MCF 10A (cell line): ENCODE data around the gene PPP2R2C. TPM values are rescaled to one million over a fixed set of nuclear protein-coding genes. Genes with fewer than 3 reads are reported as not detected.

Experiments
- BruUV-seq: library from RNA; stranded (reverse); fragments of 400-500 nt; replicated peaks from 2 replicates; lab custom pipeline; 2021; lab: Mats Ljungman, UMichigan
- CTCF ChIA-PET: fragments of 300-600 bp; sonication (Branson Sonifier 250); formaldehyde crosslinking; extraction: SDS; loops from one replicate; lab custom pipeline; 2021; ENCODE audit warnings: antibody characterized with exemption, inconsistent platforms; lab: Yijun Ruan, JAX
- POLR2A ChIA-PET: fragments of 300-600, 350-650 bp; sonication (Branson Sonifier 250); formaldehyde crosslinking; extraction: SDS; loops from one replicate; lab custom pipeline; 2020; ENCODE audit warnings: antibody characterized with exemption, inconsistent platforms; lab: Yijun Ruan, JAX
- DNase-seq: peaks from one replicate; pipeline ENCODE4 v3.0.0-alpha.2; 2018; ENCODE audit not compliant: unreplicated experiment
- H3K27ac Mint-ChIP-seq: one replicate; pipeline ENCODE4 v1.8.0; 2022; ENCODE audit warnings: mild to moderate bottlenecking, low read depth, mixed read lengths; ENCODE audit not compliant: unreplicated experiment
- H3K27me3 Mint-ChIP-seq: one replicate; pipeline ENCODE4 v1.8.0; 2022; ENCODE audit warnings: mixed read lengths; ENCODE audit not compliant: insufficient read depth, unreplicated experiment
- H3K36me3 Mint-ChIP-seq: one replicate; pipeline ENCODE4 v1.8.0; 2022; ENCODE audit warnings: mild to moderate bottlenecking, moderate library complexity, mixed read lengths; ENCODE audit not compliant: insufficient read depth, unreplicated experiment
- H3K4me1 Mint-ChIP-seq: one replicate; pipeline ENCODE4 v1.8.0; 2022; ENCODE audit warnings: mixed read lengths; ENCODE audit not compliant: insufficient read depth, unreplicated experiment
- H3K4me3 Mint-ChIP-seq: one replicate; pipeline ENCODE4 v1.8.0; 2022; ENCODE audit warnings: mild to moderate bottlenecking, moderate library complexity, mixed read lengths; ENCODE audit not compliant: unreplicated experiment
- H3K9me3 Mint-ChIP-seq: one replicate; pipeline ENCODE4 v1.8.0; 2022; ENCODE audit warnings: mixed read lengths; ENCODE audit not compliant: unreplicated experiment
- CTCF ChIP-seq: fragments of 200-600 bp; IDR thresholded peaks from one replicate; pipeline ENCODE4 v1.8.0; 2022; ENCODE audit warnings: antibody characterized with exemption, mild to moderate bottlenecking; ENCODE audit not compliant: unreplicated experiment
- intact Hi-C: fragments of 100-400 bp; cut with micrococcal nuclease; formaldehyde crosslinking; loops from 2 replicates; pipeline ENCODE4 v1.14.1; 2022
- total RNA-seq: library from RNA; stranded (reverse); gene quantifications from 2 replicates; pipeline ENCODE4 v1.2.3, GENCODE V29; 2022

The PPP2R2C gene
- total RNA-seq, 1 experiment from 2014 or later: 3.6 TPM

- Mint-ChIP-seq H3K27me3 (no peaks in the 10 kb centered on the region), H3K36me3 (no peaks in the 10 kb centered on the region), H3K4me1 (no peaks in the 10 kb centered on the region), H3K4me3 (no peak overlapping the region), H3K9me3 (no peaks in the 10 kb centered on the region), H3K27ac (no peak overlapping the region)
- TF ChIP-seq CTCF: no peak
- no peak for DNase-seq
- intact Hi-C loops: no loop called here
- no TSS peak for BruUV-seq
- ChIA-PET POLR2A (no interaction called here), CTCF (no interaction called here)
Measured at GRCh38 chr4:6425336-6425735, 47.1 kb downstream of the PPP2R2C start.

- CTCF ChIA-PET: interaction anchor here (1.0 kb wide), 1 partner anchor 26 kb away, joined by 4 read pairs; no protein-coding TSS in a partner anchor
Measured at GRCh38 chr4:6424425-6424824, 48.0 kb downstream of the PPP2R2C start.

GRCh38 chr4:6423575-6423974 lies 48.8 kb downstream of the PPP2R2C start:
- no peak overlapping the region for H3K4me3 Mint-ChIP-seq
- TF ChIP-seq CTCF: no peak
- H3K4me1 Mint-ChIP-seq: no peaks in the 10 kb centered on the region
- no TSS peak for BruUV-seq
- CTCF ChIA-PET: interaction anchor here (0.6 kb wide), 1 partner anchor 15 kb away, joined by 6 read pairs; no protein-coding TSS in a partner anchor
- intact Hi-C loops: no loop called here
- no peaks in the 10 kb centered on the region for H3K9me3 Mint-ChIP-seq
- no peaks in the 10 kb centered on the region for H3K36me3 Mint-ChIP-seq
- H3K27ac Mint-ChIP-seq: no peak overlapping the region
- no peaks in the 10 kb centered on the region for H3K27me3 Mint-ChIP-seq
- no peak for DNase-seq
- POLR2A ChIA-PET: no interaction called here

More at GRCh38 chr4:6424425-6424824, 48.0 kb downstream of the PPP2R2C start:
- Mint-ChIP-seq H3K4me3 (no peak overlapping the region), H3K36me3 (no peaks in the 10 kb centered on the region), H3K27me3 (no peaks in the 10 kb centered on the region), H3K27ac (no peak overlapping the region), H3K9me3 (no peaks in the 10 kb centered on the region), H3K4me1 (no peaks in the 10 kb centered on the region)
- TF ChIP-seq CTCF: no peak
- no TSS peak for BruUV-seq
- POLR2A ChIA-PET: no interaction called here
- no peak for DNase-seq
- intact Hi-C loops: no loop called here

GRCh38 chr4:6422866-6423265 lies 49.5 kb downstream of the PPP2R2C start:
- intact Hi-C loops: no loop called here
- Mint-ChIP-seq H3K4me1 (no peaks in the 10 kb centered on the region), H3K9me3 (no peaks in the 10 kb centered on the region), H3K27me3 (no peaks in the 10 kb centered on the region), H3K27ac (no peak overlapping the region), H3K36me3 (no peaks in the 10 kb centered on the region), H3K4me3 (no peak overlapping the region)
- BruUV-seq: no TSS peak
- ChIA-PET CTCF (no interaction called here), POLR2A (no interaction called here)
- no peak for TF ChIP-seq CTCF
- no peak for DNase-seq
